ENCODE results near the gene CBR3.

GRCh38 chr21:36183144-36183795 lies 48.4 kb downstream of the CBR3 start:
- TF ChIP-seq GATA3 (IDR thresholded peaks at IDR 0.05; ENCODE audit: low read depth, low read length), result no peak
- no peak for TF ChIP-seq GATA2 (IDR thresholded peaks at IDR 0.05; ENCODE audit: low read depth, low read length)

Data from SH-SY5Y (cell line).